G401.6 (cell line): Measurements from ENCODE around the gene KCNH8.

Experiments
- FAIRE-seq: peaks from 2 replicates; lab custom pipeline; 2012; peaks lifted over from hg19 to GRCh38; lab: Jason Lieb, UNC

KCNH8 gene

DNA sequence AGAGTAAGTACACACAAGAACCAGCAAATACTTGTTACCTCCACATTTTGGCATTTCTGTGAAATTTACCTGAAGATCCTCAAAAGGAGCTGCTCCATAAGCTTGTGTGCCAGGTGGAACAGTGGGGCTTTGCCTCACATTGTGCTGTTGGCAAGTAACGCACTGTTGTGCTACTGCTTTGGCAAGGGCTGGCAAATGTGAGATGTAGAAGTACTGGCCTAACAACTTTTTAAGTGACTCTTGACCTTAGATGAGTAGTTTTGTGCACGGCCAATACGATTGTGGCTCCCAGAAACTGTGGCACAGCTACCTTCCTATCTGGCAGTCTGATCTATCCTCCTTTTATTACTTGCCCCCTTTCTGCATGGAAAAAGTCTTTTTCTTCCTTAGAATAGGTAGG is 337.0 kb downstream of the KCNH8 start:
- no peak for FAIRE-seq

DNA sequence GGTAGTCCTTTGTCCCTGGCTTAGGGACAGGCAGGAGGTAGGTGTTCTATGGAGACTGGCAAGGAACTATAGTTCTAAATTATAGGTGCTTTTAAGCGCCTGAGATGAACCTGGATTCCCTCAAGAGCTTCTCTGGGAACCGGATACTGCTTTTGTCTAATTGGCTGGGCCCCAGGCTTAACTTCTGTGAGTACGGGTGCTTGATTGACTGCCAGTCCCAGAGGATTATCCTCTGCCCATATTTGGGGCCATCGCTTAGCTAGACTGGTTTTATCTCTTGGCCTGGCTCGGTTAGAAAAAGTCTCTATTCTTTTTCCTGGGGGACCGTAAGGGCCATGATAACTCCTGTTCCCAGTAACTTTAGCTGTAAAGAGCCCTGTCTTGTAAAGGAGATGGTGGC is 339.1 kb downstream of the KCNH8 start:
- no peak for FAIRE-seq

DNA sequence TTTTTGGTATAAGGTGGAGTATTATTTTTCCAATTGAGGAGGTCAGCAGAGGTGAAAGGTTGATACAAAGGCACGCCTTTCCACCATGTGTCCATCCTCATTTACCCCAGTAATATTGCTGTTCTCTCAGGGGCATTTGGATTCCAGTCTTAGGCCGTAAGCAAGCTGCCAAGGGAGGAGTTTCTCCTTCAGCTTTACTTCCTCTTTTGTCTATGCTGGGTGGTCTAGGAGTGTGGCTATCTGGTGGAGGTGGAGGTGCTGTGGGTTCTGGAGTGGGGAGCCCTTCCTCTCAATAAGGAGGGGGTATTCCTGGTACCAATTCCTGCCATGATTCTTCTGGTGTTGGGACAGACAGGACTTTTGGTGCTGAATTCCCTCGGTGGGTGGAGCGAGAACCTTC is 340.6 kb downstream of the KCNH8 start:
- no peak for FAIRE-seq

DNA sequence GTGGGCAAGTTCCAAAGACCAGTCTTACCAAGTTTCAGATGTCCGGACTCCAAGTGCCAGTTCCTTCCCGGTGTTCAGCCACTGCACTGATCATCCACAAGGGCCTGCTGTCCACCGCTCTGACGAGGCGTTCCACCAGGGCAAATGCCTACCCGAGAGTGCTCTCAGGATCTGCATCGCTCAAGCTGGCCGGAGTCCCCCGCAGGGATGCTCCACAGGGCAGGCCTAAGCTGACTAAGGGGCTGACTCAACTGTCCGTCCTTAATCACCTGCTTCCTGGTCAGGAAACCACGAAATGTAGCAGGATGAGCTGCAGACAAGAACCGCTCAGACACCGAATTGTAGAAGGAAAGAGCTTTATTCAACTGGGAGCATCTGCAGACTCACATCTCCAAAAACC is 341.6 kb downstream of the KCNH8 start:
- no peak for FAIRE-seq

DNA sequence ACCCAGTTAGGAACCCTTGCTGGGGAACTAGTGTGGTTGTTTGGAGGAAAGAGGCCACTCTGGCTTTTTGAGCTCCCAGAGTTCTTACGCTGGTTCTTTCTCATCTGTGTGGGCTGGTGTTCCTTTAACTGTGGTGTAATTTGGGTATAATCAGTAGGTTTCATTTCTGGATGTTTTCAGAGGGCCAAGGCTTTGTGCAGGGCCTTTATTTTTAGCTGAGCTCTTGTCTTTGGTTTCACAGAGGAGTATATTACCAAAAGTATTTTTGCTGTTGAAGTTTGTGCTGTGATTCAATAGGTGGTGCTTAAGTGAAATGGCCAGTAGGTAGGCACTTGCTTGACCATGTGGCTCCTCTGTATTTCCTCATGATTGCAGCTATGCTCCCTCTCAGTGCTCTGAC is 357.9 kb downstream of the KCNH8 start:
- no peak for FAIRE-seq

DNA sequence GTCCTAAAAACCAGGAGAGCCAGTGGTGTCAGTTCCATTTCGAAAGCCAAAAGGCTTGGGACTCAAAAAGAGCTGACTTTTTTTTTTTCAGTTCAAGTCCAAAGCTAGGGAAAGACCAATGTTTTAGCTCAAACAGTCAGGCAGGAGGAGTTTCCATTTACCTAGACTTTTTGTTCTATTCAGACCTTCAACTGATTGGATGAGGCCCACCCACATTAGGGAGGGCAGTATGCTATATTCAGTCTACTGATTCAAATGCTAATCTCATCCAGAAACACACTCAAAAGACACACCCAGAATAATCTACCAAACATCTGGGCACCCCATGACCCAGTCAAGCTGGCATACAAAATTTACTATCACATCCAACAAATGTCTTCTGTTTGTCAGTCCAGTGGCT is 374.0 kb downstream of the KCNH8 start:
- no peak for FAIRE-seq

DNA sequence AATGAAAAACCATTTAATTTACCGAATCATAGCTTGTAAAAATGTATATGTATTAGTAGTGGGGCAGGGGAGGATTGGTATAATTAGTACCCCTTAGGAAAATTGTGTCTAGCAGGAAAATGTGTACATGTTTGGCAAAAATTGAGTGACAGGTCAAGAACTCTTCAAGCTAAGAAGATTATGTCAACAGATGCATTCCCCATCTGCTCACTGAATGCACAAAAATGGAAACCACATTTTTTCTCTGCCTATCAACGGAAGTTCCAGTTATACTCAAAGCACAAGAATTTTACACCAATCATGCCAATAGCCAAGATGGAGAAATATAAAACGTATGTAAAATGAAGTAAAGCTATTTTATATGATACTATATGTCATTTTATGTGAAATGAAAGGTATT is 377.8 kb downstream of the KCNH8 start:
- FAIRE-seq: no peak

DNA sequence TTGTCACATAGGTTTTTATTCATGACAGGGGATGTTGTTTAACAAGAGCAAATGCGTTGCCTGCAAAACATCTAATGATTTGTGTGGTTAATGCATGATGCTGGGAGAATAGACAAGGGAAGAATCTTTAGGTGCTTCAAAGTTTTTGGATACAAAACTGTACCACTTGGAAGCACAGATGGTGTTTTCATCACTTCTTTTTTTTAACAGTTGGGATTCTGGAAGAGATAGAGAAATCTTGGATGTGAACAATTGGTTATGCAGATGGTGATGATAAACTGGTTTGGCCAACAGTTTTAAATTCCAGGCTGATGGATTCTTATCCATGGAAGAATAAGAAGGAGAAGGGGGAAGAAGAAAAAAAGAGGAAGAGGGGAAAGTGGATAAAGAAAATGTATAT is 379.4 kb downstream of the KCNH8 start:
- FAIRE-seq: no peak

DNA sequence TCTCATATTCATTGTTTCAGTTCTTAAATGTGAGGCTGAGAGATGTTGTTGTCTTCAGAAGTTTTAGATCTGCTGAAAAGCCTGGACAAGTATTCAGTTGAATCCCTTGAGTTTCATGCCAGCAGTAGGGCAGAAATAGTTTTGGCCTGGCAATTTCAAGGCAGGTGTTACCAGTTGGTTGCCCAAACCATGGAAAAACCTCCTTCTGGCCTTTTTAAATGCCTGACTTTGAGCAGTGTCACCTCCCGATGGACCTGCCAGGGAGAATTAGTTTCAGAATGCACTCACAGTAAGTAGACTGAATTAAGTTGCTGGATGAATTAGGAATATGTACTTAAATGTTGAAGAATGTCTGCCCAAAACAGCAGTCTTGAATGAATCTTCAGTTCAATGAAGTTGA is 383.1 kb downstream of the KCNH8 start:
- FAIRE-seq: no peak

DNA sequence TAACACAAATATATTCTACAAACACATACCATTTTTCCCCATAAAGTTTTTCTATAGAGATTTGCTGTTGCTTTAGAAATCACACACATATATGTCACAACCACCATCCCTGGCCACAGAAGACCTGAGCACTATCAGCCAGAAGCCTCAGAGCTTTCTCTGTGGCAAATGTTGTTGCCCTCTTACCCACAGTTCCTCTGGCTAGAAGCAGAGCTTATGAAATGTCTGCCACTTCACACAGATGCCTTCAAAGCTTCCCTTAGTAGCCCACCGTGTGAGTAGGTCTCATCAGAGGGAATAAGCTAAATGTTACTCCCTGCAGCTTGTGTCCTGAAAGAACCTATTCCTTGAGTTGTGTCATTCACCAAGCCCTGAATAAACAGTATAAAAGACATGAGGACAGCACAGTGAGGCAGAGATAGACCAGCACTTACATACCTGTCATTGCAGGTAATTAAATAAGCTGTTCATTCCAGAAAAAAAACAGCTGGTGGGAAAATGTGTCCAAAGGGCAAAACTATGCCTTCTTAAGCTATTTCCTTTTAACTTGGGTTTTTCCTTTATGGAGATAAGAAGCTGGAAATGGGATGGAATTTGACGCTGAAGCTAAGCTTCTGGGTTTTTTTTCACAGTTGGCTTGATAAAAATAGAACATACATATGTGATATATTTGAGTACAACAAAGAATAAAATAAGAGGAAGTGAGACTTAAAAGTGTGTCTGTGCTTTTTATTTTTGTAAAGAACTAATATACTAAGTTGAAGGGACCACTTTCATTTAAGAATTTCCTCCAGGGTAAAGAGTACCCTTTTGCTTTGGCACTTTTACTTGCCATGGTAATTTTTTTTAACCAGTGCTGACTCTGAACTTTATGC is 391.4 kb downstream of the KCNH8 start:
- no peak for FAIRE-seq

DNA sequence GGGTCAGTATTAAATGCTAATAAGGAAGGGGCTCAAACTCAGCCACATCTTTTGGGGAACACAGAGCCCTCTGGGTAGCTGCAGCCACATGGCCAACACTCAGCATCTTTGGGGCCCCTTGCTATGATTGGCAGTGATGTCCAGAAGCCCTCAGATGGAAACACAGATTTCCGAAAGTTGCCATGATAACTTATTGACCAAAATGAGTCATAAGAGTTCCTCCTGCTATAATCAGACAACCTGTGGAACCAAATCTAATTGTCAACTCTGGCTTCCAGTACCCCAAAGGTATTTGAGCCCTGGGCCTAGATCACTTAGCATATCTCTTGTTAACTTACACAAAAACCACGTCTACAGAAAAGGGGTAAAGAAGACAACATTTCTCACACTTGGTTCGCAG is 392.2 kb downstream of the KCNH8 start:
- FAIRE-seq: no peak

DNA sequence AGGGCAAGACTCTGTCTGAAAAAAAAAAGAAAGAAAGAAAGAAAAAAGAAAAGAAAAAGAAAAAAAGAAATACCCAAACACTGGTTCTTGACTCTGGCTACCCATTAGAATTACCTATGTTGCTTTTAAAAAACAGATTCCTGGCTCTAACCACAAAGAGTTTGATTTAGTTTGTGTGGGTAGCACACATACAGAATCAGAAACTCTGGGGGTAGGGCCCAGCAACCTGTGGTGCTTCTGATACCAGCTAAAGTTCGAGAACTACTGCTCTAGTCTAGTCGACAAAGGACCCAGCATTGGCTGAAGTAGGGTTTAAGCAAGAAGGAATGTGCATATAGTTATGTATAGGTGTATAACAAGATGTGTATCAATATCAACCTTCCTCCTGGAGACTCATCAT is 393.0 kb downstream of the KCNH8 start:
- no peak for FAIRE-seq

DNA sequence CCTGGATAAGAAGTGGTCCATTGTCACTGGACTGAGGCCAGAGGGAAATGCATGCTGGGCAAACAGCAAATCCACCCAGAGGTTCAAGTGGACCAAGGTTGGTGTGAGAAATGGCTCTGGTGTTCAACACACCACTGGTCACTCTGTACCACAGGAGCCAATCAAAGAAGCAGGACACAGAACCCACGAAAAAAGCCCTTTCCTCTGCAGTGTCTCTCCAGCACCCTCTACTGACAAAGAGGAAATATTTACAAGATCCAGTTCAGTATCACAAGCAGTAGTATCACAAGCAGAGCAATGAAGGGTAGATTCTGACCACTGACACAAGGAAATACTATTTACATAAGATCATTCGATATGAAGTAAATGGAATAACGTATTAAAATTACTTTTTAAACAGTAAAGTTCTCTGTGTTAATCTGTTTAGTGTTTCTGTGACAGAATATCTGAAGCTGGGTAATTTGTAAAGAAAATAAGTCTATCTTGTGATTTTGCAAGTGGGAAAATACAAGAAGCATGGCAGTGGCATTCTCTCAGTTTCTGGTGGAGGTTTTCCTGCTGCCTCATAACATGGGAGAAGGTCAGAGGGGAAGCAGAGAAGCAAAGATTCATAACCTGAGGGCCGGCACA is 395.0 kb downstream of the KCNH8 start:
- FAIRE-seq: no peak

DNA sequence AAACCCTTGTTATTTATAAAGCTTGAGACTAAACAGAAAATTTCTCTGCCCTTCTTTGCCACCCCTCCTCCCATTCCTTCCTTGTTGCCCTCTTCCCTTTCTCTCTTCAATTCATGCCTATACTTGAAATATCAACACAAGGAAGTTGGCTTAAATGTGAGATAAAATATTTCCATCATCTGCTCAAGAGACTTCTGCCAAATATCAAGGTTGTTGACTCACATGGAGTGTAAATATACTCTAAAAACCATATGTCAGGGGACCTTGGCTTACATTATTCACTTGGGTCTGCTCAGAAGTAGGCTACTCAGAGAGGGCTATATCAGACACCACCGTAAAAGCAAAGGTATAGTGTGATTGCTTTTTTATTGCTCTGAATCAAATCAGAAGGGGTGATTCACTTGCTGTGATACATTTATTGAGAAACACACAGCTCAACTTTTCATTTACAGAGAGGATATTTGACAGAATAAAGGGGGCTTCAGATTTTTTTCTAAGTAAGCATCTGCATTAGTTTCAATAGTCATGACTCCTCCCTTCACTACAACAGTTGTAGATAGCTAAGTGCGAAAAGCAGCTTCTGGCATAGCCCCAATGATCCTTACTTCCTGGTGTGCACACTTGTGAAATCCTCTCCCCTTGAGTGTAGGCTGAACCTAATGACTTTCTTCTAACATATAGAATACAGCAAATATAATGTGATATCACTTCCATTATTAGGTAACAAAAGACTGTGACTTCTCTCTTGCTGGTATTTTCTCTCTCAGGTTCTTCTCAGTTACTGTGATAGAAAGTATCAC is 399.6 kb downstream of the KCNH8 start:
- FAIRE-seq: no peak

DNA sequence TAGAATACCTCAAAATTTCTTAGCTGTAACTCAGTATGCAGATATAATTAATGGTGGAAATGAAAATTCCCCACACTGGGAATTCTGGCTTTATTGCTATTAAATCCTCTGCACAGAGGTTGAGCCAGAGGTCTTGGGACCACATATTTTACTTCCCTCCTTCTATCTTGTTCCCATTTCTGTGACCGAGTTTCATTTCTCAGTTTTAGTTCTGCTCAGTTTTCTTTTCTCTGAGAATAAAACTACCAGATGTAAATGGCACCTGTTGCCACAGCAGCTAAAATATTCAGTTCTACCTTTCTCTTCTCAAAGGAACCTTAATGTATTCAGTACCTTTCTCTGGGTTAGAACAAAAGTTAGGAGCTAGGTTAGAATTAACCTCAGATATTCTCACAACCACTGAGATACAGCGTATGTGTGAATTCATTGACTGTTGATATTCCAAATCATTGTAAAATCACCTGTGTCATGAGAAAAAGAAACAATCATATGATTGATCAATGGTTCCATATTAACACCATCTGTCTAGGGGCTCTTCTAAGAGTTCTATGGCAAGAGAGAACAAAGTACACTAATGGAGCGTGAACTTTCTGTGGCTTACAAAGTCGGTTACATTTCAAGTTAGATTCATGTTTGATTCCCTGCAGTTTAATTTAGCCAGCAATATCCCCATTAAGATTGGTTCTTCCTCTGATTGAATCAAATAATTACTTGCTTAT is 411.6 kb downstream of the KCNH8 start:
- FAIRE-seq: no peak

DNA sequence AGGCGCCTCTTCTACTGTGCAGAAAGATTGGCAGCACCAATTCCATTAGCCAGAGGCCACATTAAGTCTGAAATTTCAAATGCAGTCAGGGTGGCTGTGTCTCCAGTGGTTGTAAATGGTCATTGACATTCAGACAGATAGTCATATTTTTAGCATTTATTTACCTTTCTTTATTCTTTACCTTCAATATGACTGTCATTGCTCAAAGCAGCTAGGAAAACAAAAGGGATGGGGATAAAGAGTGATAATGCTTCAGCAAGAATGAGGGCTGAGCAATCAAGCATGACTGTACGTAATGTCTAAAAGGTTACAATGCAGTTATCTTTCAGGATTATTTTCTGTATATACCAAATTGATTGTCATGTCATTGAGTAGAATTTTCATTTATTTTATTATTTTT is 425.3 kb downstream of the KCNH8 start:
- FAIRE-seq: no peak

DNA sequence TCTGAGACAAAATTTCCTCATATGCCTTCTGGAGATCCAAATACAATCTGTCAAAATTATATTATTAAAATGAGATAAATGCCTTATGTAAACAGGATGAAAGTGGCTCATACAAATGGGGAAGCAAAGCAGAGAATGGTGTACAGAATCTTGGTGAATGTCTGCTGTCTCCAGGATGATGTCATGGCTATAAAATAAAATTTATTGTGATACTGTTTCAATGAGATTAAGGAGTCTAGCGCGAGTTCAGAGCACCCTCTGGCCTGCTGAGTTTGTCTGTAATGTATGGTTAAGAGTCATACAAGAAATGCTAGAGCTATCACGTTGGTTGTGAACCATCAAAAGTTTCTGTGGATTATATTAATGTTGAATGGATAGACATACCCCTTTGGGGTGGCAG is 426.0 kb downstream of the KCNH8 start:
- FAIRE-seq: no peak

DNA sequence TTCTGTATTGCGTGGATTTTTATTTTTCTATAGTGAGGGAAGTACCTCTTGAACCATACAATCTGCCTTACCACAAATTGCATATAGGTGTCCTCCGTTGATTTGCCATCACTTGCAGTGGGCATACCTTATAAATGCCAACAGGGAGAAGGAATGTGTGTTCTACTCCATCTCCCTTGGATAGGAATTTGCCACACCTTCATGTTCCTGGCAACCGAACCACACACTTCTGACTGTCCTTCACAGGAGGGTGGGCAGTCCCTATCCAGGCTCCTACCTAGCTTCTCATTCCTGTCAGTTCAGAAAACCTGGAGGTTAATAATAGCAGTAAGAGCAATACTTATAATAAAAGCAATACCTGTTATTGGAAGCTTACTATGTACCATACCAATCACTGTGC is 428.0 kb downstream of the KCNH8 start:
- FAIRE-seq: no peak
